BLaER1 treated with 17β-estradiol and CSF1 and Interleukin-3, amounts not matched to agents 10 nM and 100 nM (cell line): ENCODE data around the gene SDR9C7.
"Not testable (repeated sequence)": the region's sequence is repeated elsewhere in the genome, so short reads cannot be mapped to it uniquely, and the experiment has no call there.

Experiments used
- H3K27ac ChIP-seq, 11 experiments: shearing (Covaris generic); formaldehyde crosslinking; 2 replicates each; pipeline ENCODE4 v1.8.1; 2022
- H3K27me3 ChIP-seq, 11 experiments: shearing (Covaris generic); formaldehyde crosslinking; 2 replicates each; pipeline ENCODE4 v1.8.1; 2022
- H3K36me3 ChIP-seq, 11 experiments: shearing (Covaris generic); formaldehyde crosslinking; 2 replicates each; pipeline ENCODE4 v1.8.1; 2022
- H3K4me1 ChIP-seq, 10 experiments: shearing (Covaris generic); formaldehyde crosslinking; 2 replicates each; pipeline ENCODE4 v1.8.1; 2022
- H3K4me2 ChIP-seq, 11 experiments: shearing (Covaris generic); formaldehyde crosslinking; 2 replicates each; pipeline ENCODE4 v1.8.1; 2022
- H3K4me3 ChIP-seq, 10 experiments: shearing (Covaris generic); formaldehyde crosslinking; 2 replicates each; pipeline ENCODE4 v1.8.1; 2022
- H3K9ac ChIP-seq, 11 experiments: shearing (Covaris generic); formaldehyde crosslinking; 2 replicates each; pipeline ENCODE4 v1.8.1; 2022
- H3K9me3 ChIP-seq, 11 experiments: shearing (Covaris generic); formaldehyde crosslinking; replicated peaks in 1 of 11; 2 replicates each; pipeline ENCODE4 v1.8.1; 2022
- H4K20me1 ChIP-seq, 11 experiments: shearing (Covaris generic); formaldehyde crosslinking; 2 replicates each; pipeline ENCODE4 v1.8.1; 2022
- Cebpa-rat ChIP-seq, 11 experiments: shearing (Covaris generic); IDR thresholded peaks; 2 replicates each; pipeline ENCODE4 v1.8.1; 2022

The SDR9C7 gene

GRCh38 chr12:56885316-56885715 is 48.9 kb downstream of the SDR9C7 start:
- Histone ChIP-seq H3K4me2 (no peak overlapping the region), H3K36me3 (no peaks in the 10 kb centered on the region; a peak in 1 of 22 replicates), H4K20me1 (no peaks in the 10 kb centered on the region), H3K27me3 (no peaks in the 10 kb centered on the region), H3K4me3 (no peak overlapping the region), H3K9me3 (peaks cover 72 to 81% (median 78%) of the 10 kb centered on the region in 11 experiments), H3K27ac (no peak overlapping the region), H3K4me1 (no peaks in the 10 kb centered on the region), H3K9ac (no peak overlapping the region)
- no peak for TF ChIP-seq Cebpa-rat (IDR thresholded peaks at IDR 0.05)

DNA sequence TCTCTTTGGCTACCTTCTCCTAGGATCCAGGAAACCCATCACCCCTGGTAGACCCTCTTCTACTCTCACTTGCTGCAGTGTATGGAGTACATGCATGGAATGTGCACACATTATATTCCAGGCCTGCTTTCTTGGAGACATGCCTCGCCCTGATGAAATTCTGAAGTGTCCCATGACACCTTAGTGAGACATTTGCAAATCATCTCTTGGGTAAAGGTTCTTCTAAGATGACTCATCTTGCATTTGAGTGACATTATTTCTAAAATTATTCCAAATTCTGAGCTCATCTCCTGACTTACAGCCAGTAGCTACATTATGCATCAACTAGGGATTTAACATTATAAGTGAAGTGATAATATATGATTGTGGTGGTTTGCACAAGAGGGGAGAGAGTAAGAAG is 49.8 kb downstream of the SDR9C7 start:
- no peaks in the 10 kb centered on the region for H3K4me1 ChIP-seq
- TF ChIP-seq Cebpa-rat (IDR thresholded peaks at IDR 0.05): no peak
- no peaks in the 10 kb centered on the region for H3K27me3 ChIP-seq
- no peaks in the 10 kb centered on the region for H4K20me1 ChIP-seq
- H3K27ac ChIP-seq: no peak overlapping the region
- H3K9ac ChIP-seq: no peak overlapping the region
- peaks cover 76 to 88% (median 83%) of the 10 kb centered on the region in 11 experiments for H3K9me3 ChIP-seq
- no peak overlapping the region for H3K4me2 ChIP-seq
- no peak overlapping the region for H3K4me3 ChIP-seq
- no peaks in the 10 kb centered on the region; a peak in 1 of 22 replicates for H3K36me3 ChIP-seq

DNA sequence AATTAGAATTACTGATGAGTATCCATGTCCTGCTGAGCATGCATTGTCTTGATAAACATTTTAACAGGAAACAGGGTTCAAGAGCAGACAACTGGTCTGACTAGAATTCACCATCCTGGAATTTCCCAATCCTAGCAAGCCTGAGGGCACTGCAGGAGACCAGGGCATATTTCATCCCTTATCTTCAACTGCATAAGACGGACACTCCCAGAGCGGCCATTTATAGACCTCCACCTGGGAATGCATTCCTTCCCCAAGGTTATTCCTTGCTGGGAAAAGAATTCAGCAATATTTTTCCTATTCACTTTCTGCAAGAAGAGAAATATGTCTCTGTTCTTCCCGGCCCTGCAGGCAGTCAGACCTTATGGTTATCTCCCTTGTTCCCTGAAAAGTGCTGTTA is 51.8 kb downstream of the SDR9C7 start:
- not testable (repeated sequence) for H3K4me1 ChIP-seq, H3K27me3 ChIP-seq, H3K36me3 ChIP-seq, H3K4me3 ChIP-seq, H4K20me1 ChIP-seq, H3K27ac ChIP-seq, H3K4me2 ChIP-seq, H3K9ac ChIP-seq
- H3K9me3 ChIP-seq: peaks cover 72 to 94% (median 88%) of the 10 kb centered on the region in 11 experiments

DNA sequence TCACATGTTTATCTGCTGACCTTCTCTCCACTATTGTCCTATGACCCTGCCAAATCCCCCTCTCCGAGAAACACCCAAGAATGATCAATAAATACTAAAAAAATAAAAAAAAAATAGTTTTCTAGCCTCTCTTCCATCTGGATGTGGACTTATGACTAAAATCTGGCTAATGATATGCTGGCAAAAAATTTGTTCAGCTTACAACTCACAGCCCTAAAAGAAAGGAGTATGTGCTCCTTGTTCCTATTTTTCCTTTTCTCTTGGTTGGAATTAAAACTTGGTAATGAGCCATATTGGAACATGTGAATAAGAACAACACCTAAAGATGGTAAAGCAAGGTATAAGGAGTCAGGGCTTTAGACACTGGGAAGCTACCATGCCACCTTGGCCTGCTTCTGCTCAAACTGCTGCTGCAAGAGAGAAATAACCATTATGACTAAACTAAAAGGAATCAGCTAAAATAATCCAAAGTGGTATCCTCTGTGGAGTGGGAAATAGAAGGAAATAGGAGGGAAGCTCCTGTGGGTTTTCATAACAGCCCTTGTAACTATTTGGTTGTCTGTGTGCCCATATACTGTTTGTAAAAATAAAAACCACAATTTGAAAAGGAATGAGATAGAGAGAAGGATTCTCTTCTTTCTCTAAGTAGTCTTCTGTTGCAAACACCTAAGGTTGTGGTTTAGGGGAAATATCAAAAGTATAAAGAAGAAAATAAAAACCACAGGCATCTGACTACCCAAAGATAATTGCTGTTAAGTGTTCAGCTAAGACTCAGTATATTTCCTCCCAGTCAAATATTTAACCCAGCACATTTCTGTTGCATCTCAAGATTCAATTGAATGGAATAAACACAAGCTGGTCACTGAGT is 53.8 kb downstream of the SDR9C7 start:
- Histone ChIP-seq H3K4me1 (peaks cover 0 to 12% (median 0%) of the 10 kb centered on the region in 10 experiments; a peak in 2 of 20 replicates), H3K4me2 (no peak overlapping the region), H3K9me3 (peaks cover 52 to 83% (median 68%) of the 10 kb centered on the region in 11 experiments), H3K4me3 (no peak overlapping the region), H3K27ac (no peak overlapping the region), H3K36me3 (no peaks in the 10 kb centered on the region), H3K27me3 (no peaks in the 10 kb centered on the region), H4K20me1 (no peaks in the 10 kb centered on the region), H3K9ac (no peak overlapping the region)
- no peak for TF ChIP-seq Cebpa-rat (IDR thresholded peaks at IDR 0.05)

DNA sequence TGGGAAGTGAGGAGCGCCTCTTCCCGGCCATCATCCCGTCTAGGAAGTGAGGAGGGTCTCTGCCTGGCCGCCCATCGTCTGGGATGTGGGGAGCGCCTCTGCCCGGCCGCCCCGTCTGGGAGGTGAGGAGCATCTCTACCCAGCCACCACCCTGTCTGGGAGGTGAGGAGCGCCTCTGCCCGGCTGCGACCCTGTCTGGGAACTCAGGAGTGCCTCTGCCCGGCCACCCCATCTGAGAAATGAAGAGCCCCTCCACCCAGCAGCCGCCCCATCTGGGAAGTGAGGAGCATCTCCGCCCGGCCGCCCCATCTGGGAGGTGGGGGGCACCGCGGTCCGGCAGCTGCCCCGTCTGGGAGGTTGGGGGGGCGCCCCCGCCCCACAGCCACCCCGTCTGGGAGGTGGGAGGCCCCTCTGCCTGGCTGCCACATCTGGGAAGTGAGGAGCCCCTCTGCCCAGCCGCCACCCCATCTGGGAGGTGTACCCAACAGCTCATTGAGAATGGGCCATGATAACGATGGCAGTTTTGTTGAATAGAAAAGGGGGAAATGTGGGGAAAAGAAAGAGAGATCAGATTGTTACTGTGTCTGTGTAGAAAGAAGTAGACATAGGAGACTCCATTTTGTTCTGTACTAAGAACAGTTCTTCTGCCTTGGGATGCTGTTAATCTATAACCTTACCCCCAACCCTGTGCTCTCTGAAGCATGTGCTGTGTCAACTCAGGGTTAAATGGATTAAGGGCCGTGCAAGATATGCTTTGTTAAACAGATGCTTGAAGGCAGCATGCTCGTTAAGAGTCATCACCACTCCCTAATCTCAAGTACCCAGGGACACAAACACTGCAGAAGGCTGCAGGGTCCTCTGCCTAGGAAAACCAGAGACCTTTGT is 54.7 kb downstream of the SDR9C7 start:
- H3K9me3 ChIP-seq: peaks cover 51 to 83% (median 67%) of the 10 kb centered on the region in 11 experiments

GRCh38 chr12:56878010-56878339 is 56.2 kb downstream of the SDR9C7 start:
- TF ChIP-seq Cebpa-rat (IDR thresholded peaks at IDR 0.05): no peak
- no peak overlapping the region for H3K4me3 ChIP-seq

More for the DNA sequence above, 54.7 kb downstream of the SDR9C7 start:
- H3K9ac ChIP-seq, H3K27ac ChIP-seq, H3K27me3 ChIP-seq, H3K4me2 ChIP-seq, H3K36me3 ChIP-seq, H4K20me1 ChIP-seq, H3K4me3 ChIP-seq: not testable (repeated sequence)
- peaks cover 0 to 12% (median 0%) of the 10 kb centered on the region in 10 experiments; a peak in 2 of 20 replicates for H3K4me1 ChIP-seq

GRCh38 chr12:56877195-56878009 is 56.8 kb downstream of the SDR9C7 start:
- no peaks in the 10 kb centered on the region for H3K27me3 ChIP-seq
- H3K9me3 ChIP-seq: peaks cover 34 to 70% (median 50%) of the 10 kb centered on the region in 11 experiments
- no peaks in the 10 kb centered on the region for H3K36me3 ChIP-seq
- no peak overlapping the region for H3K9ac ChIP-seq
- no peak overlapping the region for H3K4me3 ChIP-seq
- H3K27ac ChIP-seq: no peak overlapping the region
- H3K4me1 ChIP-seq: peaks cover 0 to 12% (median 0%) of the 10 kb centered on the region in 10 experiments; a peak in 2 of 20 replicates
- H3K4me2 ChIP-seq: peak overlapping the region in 1 of 11 experiments; percentile 26; a peak in 1 of 22 replicates
- no peak for TF ChIP-seq Cebpa-rat (IDR thresholded peaks at IDR 0.05)
- no peaks in the 10 kb centered on the region for H4K20me1 ChIP-seq

More at GRCh38 chr12:56878010-56878339, 56.2 kb downstream of the SDR9C7 start:
- H3K4me1 ChIP-seq: peaks cover 0 to 12% (median 0%) of the 10 kb centered on the region in 10 experiments; a peak in 2 of 20 replicates
- no peak overlapping the region for H3K27ac ChIP-seq
- H3K27me3 ChIP-seq: no peaks in the 10 kb centered on the region
- H3K9ac ChIP-seq: no peak overlapping the region
- H3K9me3 ChIP-seq: peaks cover 39 to 75% (median 56%) of the 10 kb centered on the region in 11 experiments
- no peaks in the 10 kb centered on the region for H3K36me3 ChIP-seq
- H4K20me1 ChIP-seq: no peaks in the 10 kb centered on the region
- H3K4me2 ChIP-seq: no peak overlapping the region

- peaks cover 0 to 12% (median 0%) of the 10 kb centered on the region in 10 experiments; a peak in 2 of 20 replicates for H3K4me1 ChIP-seq
- H3K9ac ChIP-seq: no peak overlapping the region
These were observed 59.4 kb downstream of the SDR9C7 start for GRCh38 chr12:56874821-56875220.

More at GRCh38 chr12:56874821-56875220, 59.4 kb downstream of the SDR9C7 start:
- H3K4me3 ChIP-seq: no peak overlapping the region
- TF ChIP-seq Cebpa-rat (IDR thresholded peaks at IDR 0.05): 0 out of 22 replicates have a peak, but pooled peaks of 1 of the 11 experiments have one; percentile 27
- H3K4me2 ChIP-seq: no peak overlapping the region
- H3K27me3 ChIP-seq: no peaks in the 10 kb centered on the region
- H3K9me3 ChIP-seq: peaks cover 16 to 54% (median 34%) of the 10 kb centered on the region in 11 experiments; a peak in 21 of 22 replicates
- H4K20me1 ChIP-seq: no peaks in the 10 kb centered on the region
- H3K36me3 ChIP-seq: no peaks in the 10 kb centered on the region
- H3K27ac ChIP-seq: no peak overlapping the region
